ENCODE results near the gene SERPINB2. TPM values are rescaled to one million over a fixed set of nuclear protein-coding genes. Genes with fewer than 3 reads are reported as not detected.

Gene SERPINB2, protein sequence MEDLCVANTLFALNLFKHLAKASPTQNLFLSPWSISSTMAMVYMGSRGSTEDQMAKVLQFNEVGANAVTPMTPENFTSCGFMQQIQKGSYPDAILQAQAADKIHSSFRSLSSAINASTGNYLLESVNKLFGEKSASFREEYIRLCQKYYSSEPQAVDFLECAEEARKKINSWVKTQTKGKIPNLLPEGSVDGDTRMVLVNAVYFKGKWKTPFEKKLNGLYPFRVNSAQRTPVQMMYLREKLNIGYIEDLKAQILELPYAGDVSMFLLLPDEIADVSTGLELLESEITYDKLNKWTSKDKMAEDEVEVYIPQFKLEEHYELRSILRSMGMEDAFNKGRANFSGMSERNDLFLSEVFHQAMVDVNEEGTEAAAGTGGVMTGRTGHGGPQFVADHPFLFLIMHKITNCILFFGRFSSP
- total RNA-seq (2022; extraction: Qiagen RNA extraction; ENCODE audit: low read depth) = 0.17 TPM in 1 of 5 replicates, not detected in the others

GRCh38 chr18:63887424-63887823, at the start of gene SERPINB2:
Gene SERPINB2, plus strand, starts transcription at chr18:63887705. Its CDS starts 3,740 bp downstream, at chr18:63891445.

DNA sequence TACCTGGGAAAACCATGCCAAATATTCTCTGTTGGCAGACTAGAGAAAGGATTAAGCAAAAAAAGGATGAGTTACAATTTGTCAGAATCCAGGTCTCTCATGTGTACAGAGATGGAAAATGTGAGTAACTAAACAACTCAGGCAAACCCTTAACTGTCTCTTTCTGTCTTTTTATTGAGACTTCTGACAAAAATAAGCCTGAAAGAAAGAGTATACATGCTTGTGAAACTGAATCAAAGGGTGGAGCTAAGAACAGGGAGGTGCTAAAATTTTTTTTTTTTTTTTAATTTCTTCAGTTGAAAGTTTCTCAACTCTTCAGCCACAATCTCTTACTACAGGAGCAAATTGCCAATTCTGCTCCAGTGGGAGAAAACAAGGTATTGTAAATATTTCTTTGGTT, 20.2 kb downstream of the SERPINB2 start, which contains the start of gene SERPINB10:
Gene SERPINB10 (plus strand): TSS at position 295 of the 400 bp plus-strand sequence. CDS start 7,553 bp downstream, outside the sequence.

DNA sequence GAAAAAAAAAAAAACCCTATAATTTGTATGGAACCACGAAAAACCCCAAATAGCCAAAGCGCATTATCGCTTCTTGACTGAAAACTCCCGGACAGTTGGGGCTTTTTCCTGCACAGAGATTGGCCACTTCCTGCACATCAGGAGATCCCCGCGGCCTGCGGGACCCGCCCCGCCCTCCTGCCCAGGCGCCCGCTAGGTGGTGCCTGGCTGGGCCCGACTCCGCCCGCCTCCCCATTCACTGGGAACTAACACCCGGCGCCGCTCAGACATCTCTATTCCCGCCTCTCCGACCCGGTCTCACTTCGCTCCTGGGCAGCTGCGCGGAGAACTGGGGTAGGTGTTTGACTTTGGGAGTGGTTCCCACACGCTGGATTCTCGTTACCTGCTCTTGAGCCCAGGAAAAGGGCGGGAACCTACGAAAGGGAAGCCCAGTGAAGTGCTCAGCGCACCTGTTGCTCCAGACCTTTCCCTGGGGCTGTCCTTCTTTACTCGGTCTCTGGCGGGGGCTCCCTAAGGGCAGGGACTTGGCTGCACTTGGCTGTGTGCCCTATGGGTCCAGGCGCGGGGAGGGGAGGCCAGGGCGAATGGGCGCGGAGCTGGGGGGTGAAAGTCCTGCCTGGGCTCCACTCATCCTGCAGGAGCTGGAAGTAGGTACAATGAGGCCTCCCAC, 61.7 kb downstream of the SERPINB2 start, which contains the start of gene HMSD:
Gene HMSD (plus strand): TSS at position 234 of the 670 bp plus-strand sequence. CDS start 4,155 bp downstream, outside the sequence.

Other genes starting within 250 kb of the SERPINB2 start
- 0.11 to 0.18 TPM (median 0.15 TPM) in 4 of 5 replicates, not detected in the other for gene SERPINB4, start 243.4 kb upstream of the SERPINB2 start, total RNA-seq (2022; extraction: Qiagen RNA extraction; ENCODE audit: low read depth)
- 0.09 to 0.21 TPM (median 0.14 TPM) in 3 of 5 replicates, not detected in the others for gene SERPINB3, start 225.8 kb upstream of the SERPINB2 start, total RNA-seq (2022; extraction: Qiagen RNA extraction; ENCODE audit: low read depth)
- gene SERPINB11, start 184.7 kb upstream of the SERPINB2 start, total RNA-seq (2022; extraction: Qiagen RNA extraction; ENCODE audit: low read depth) = 0.22 TPM in 1 of 5 replicates, not detected in the others
- gene SERPINB7, start 112.3 kb upstream of the SERPINB2 start, total RNA-seq (2022; extraction: Qiagen RNA extraction; ENCODE audit: low read depth) = 1.8 to 2.7 TPM (median 2.3 TPM) in 5 replicates
- gene SERPINB10, start 20.3 kb downstream of the SERPINB2 start, total RNA-seq (2022; extraction: Qiagen RNA extraction; ENCODE audit: low read depth) = not detected in 5 replicates
- 0.21 to 0.39 TPM in 2 of 5 replicates, not detected in the others for gene HMSD, start 61.6 kb downstream of the SERPINB2 start, total RNA-seq (2022; extraction: Qiagen RNA extraction; ENCODE audit: low read depth)
- gene SERPINB8, start 82.4 kb downstream of the SERPINB2 start, total RNA-seq (2022; extraction: Qiagen RNA extraction; ENCODE audit: low read depth) = 8.8 to 14.8 TPM (median 9.3 TPM) in 5 replicates